GM12872 (cell line): ENCODE data around the gene IFITM2.

Source experiments
- CTCF ChIP-seq: IDR thresholded peaks from 3 replicates; pipeline ENCODE4 v1.5.1; 2011; ENCODE audit warnings: low read depth, mild to moderate bottlenecking, low read length, moderate library complexity; ENCODE audit not compliant: insufficient read depth

Gene IFITM2

GRCh38 chr11:270451-271318, 36.9 kb upstream of the IFITM2 start:
- no peak for TF ChIP-seq CTCF

DNA sequence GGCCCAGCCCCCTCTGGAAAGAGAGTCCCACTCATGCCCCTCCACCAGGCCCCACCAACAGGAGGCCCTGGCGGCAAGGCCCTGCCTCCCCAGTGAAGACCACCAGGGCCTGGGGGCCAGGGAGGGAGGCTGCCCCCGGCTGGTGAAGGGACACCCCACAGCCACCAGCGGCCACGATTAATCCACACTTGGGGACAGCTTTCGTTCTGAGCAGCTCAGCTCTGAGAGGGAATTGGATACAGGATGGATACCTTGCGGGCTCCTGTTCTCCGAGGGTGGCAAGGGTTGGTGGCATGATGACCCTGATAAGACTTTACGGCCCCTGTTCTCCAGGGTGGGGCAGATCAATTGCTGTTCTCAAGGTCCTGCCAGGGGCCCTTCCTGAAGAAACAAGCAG, 36.3 kb upstream of the IFITM2 start:
- TF ChIP-seq CTCF = no peak

GRCh38 chr11:272195-272930, 35.3 kb upstream of the IFITM2 start:
- TF ChIP-seq CTCF = no peak

DNA sequence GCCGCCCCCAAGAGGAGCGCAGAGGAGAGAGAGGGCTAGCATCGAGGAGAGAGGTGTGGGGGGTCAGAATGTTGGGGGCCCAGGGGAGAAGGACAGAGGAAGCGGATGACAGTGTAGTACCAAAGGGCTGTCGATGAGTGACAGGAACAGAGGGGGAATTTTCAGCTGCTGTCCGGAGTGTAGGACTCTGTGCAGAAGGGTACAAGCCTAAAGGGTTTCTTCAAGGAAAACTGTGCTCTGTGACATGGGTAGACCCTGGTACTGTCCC, 34.8 kb upstream of the IFITM2 start:
- no peak for TF ChIP-seq CTCF

DNA sequence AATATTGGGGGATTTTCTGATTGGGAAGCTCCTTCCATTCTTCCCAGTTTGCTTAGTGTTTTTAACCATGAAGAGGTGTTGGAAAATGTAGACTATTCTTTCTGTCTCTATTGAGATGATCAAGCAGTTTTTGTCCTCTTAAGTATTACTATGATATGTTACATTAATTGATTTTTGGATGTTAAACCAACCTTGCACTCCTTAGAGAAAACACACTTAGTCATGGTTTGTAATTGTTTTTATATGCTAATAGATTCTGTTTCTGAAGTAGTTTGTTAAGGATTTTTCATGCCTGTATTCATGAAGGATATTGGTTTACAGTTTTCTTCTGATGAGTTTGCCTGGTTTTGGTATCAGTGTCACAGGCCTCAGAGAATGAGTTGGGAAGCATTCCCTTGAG, 31.4 kb upstream of the IFITM2 start:
- TF ChIP-seq CTCF = no peak

- TF ChIP-seq CTCF = no peak
These were observed 29.3 kb upstream of the IFITM2 start, which contains the start of gene NLRP6 for GRCh38 chr11:278001-278951. Gene NLRP6 (plus strand): TSS chr11:278407. CDS start chr11:278570, 163 bp downstream.
